D721Med (cell line): Measurements from ENCODE around the gene CWH43.

Source experiments
- DNase-seq: peaks from one replicate; pipeline ENCODE4 v3.0.0; 2011; ENCODE audit warnings: low spot score; ENCODE audit not compliant: insufficient read length
- FAIRE-seq: peaks from 2 replicates; lab custom pipeline; 2011; peaks lifted over from hg19 to GRCh38; lab: Jason Lieb, UNC
- CTCF ChIP-seq: IDR thresholded peaks from 2 replicates; pipeline ENCODE4 v1.5.1; 2012; ENCODE audit warnings: mild to moderate bottlenecking, control low read depth; ENCODE audit not compliant: insufficient read depth; ENCODE audit errors: missing control alignments

The CWH43 gene

GRCh38 chr4:48991357-48991756, 5.3 kb downstream of the CWH43 start:
- DNase-seq (no peak), FAIRE-seq (no peak)
- no peak for TF ChIP-seq CTCF

- FAIRE-seq (no peak), DNase-seq (no peak)
- no peak for TF ChIP-seq CTCF
Observed at GRCh38 chr4:48997962-48998361, 11.9 kb downstream of the CWH43 start.

GRCh38 chr4:48998440-48998839, 12.4 kb downstream of the CWH43 start:
- no peak for FAIRE-seq
- TF ChIP-seq CTCF: no peak
- no peak for DNase-seq

- FAIRE-seq (no peak), DNase-seq (no peak)
- TF ChIP-seq CTCF: no peak
Observed at GRCh38 chr4:49000806-49001205, 14.7 kb downstream of the CWH43 start.

- DNase-seq (no peak), FAIRE-seq (no peak)
- no peak for TF ChIP-seq CTCF
Observed at GRCh38 chr4:49002931-49003330, 16.9 kb downstream of the CWH43 start.

- no peak for DNase-seq
- TF ChIP-seq CTCF: no peak
- no peak for FAIRE-seq
Observed at GRCh38 chr4:49018718-49019295, 32.7 kb downstream of the CWH43 start.

- DNase-seq (no peak), FAIRE-seq (no peak)
- peak; percentile 63 for TF ChIP-seq CTCF
Observed at GRCh38 chr4:49032440-49033161, 46.5 kb downstream of the CWH43 start.
